Ovary (tissue), 9 donors: ENCODE results near the gene PRIMA1. TPM values are rescaled to one million over a fixed set of nuclear protein-coding genes. Genes with fewer than 3 reads are reported as not detected.

ENCODE experiments used
- DNase-seq, 5 donors: peaks; one replicate each; pipeline ENCODE4 v3.0.0-alpha.2; 2019 to 2020
- H3K27ac ChIP-seq, 2 donors: fragments of 200-600 bp; one replicate each; pipeline versions ENCODE4 v1.5.1 to v1.8.0; 2019 to 2022
- H3K27me3 ChIP-seq: fragments of 200-600 bp; one replicate; pipeline ENCODE4 v1.8.0; 2022
- H3K36me3 ChIP-seq: fragments of 200-600 bp; sonication (generic); one replicate; pipeline ENCODE4 v1.5.1; 2019
- H3K4me1 ChIP-seq: one replicate; pipeline ENCODE4 v1.8.1; 2013; ENCODE audit warnings: mild to moderate bottlenecking, moderate library complexity; ENCODE audit not compliant: insufficient read depth
- H3K4me3 ChIP-seq: fragments of 200-600 bp; sonication (generic); one replicate; pipeline ENCODE4 v1.5.1; 2017
- H3K9me3 ChIP-seq, 2 donors: fragments of 200-600 bp in 1 of 2; sonication (generic) in 1 of 2; one replicate each; pipeline versions ENCODE4 v1.5.1 to v1.8.1; 2013 to 2019; ENCODE audit warnings: mild to moderate bottlenecking in 1 of 2, moderate library complexity in 1 of 2
- EP300 ChIP-seq: sonication (generic); formaldehyde crosslinking; IDR thresholded peaks from one replicate; pipeline ENCODE4 v1.6.1; 2017; ENCODE audit warnings: antibody characterized with exemption
- POLR2A ChIP-seq: fragments of 450-650 bp; IDR thresholded peaks from one replicate; pipeline ENCODE4 v1.6.1; 2017; ENCODE audit warnings: antibody characterized with exemption, mild to moderate bottlenecking, moderate library complexity
- WGBS, 3 donors: extraction: QIAGEN DNeasy Blood & Tissue Kit in 1 of 3; methylation state at CpG; one replicate each; pipeline versions ENCODE4 v1.1.5 to v1.1.7; 2013 to 2017; 5-methylcytosine and 5-hydroxymethylcytosine counted together
- intact Hi-C, 4 donors: fragments of 100-400 bp; cut with DNase I; formaldehyde crosslinking; loops; one replicate each; pipeline versions ENCODE4 v1.11.0 to v1.15.1; 2022 to 2023
- polyA plus RNA-seq, 2 donors: library from polyadenylated mRNA; stranded (reverse); fragments of 200-250 nt in 1 of 2; fragments of 350-450 nt in 1 of 2; fragmentation: Illumina TruSeq in 1 of 2; extraction: RNeasy Lipid Tissue Mini Kit (QIAGEN cat#74804) in 1 of 2; gene quantifications; one replicate each; pipeline ENCODE4 v1.2.3, GENCODE V29; 2013 to 2014
- total RNA-seq, 7 donors: library from RNA; depleted of rRNA in 2 of 7; stranded (reverse); fragments of >200 nt in 2 of 7; fragmentation: NEBNext Ultra II Directional in 3 of 7; extraction: Animal tissue kit (Norgen Biotek cat#: 25700) in 3 of 7; gene quantifications; one replicate each; pipeline versions ENCODE4 v1.1.0 to v1.2.4, GENCODE V29; 2016 to 2023
- TF ChIP-seq, protein P1 (sequence below), 3 donors: fragments of 450-650 bp in 2 of 3; fragments of 200-600 bp in 1 of 3; IDR thresholded peaks; one replicate each; pipeline versions ENCODE4 v1.5.1 to v1.8.0; 2016 to 2022; ENCODE audit warnings: antibody characterized with exemption in 3 of 3, mild to moderate bottlenecking in 1 of 3
- donor health status: DM: no; HTN: no; CAD: no; lungs with moderate emphysema.
- donor health status: DM: no; HTN: no; CAD: no.
- donor health status: Bipolar disorder and iron deficiency.
- donor health status: DM: yes; HTN: yes; CAD: no.
- donor health status: DM: no; HTN: no; CAD: no.
- donor health status: DM: yes; HTN: yes; CAD: no.

Gene PRIMA1
- total and polyA plus RNA-seq, 9 donors: 2.3 to 11.5 (median 4.2) TPM

DNA sequence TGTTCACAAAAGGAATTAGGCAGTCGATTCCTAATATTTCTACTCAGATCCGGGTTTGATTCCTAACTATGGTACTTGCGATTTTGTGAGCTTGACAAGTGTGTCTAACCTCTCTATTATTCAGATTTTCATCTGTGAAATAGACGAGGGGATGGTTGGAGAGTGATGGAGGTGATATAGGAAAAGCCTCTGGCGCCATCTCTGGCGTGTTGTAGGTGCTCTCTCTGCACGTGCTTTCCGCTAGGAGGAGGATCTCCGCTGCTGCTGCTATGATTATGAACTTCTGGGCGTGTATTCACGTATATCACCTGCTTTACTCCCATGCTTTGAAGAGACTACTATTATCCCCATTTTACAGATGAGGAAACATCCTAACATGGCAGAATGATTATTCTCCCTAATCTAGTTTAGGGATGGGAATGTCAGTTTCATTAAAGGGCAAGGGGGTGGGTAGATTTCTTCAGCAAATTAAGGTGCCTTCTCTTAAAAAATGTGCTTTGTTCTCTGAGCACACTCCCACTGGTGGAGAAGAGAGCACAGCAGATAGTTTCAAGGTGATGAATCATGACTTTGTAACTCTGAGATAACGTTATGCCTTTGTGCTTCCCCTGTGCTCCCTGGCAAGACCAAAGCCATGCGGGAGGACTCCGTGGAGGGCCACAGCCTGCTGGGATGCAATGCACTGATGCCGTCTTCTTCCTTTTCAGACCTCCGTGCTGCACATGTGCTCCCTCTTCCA, 97.1 kb downstream of the PRIMA1 start:
- Histone ChIP-seq H3K36me3 (no peaks in the 10 kb centered on the region), H3K27ac (no peak overlapping the region), H3K9me3 (no peaks in the 10 kb centered on the region), H3K27me3 (no peaks in the 10 kb centered on the region), H3K4me3 (no peak overlapping the region), H3K4me1 (no peaks in the 10 kb centered on the region)
- TF ChIP-seq POLR2A (no peak), EP300 (no peak)
- DNase-seq: no peak
- intact Hi-C loops: no loop called here
- WGBS, 3 donors: 74 to 80% (median 76%) methylated on average over 16 of the region's 16 CpGs

DNA sequence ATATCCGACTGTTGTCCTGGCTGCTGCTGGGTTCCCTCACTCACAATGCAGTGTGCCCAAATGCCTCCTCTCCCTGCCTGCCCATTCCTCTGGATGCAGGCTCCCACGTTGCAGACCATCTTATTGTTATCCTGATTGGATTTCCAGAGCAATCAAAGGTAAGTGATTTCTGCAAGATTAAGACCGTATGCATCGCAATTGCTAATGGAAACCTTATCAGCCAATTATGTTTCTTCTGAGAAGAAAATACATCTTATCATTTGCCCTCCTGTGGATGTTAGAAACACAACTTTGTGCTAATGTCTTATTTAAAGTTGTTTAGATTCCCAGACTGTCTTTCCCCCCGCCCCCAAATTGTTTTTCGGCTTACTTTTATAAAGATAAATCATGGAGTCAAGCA, 98.1 kb downstream of the PRIMA1 start:
- intact Hi-C loops: no loop called here
- H3K36me3 ChIP-seq: no peaks in the 10 kb centered on the region
- no peaks in the 10 kb centered on the region for H3K27me3 ChIP-seq
- no peaks in the 10 kb centered on the region for H3K9me3 ChIP-seq
- H3K27ac ChIP-seq: no peak overlapping the region
- 48 to 59% (median 57%) methylated on average over 6 of the region's 6 CpGs for WGBS, 3 donors
- H3K4me3 ChIP-seq: no peak overlapping the region
- H3K4me1 ChIP-seq: no peaks in the 10 kb centered on the region
- no peak for TF ChIP-seq POLR2A
- TF ChIP-seq, protein P1, sequence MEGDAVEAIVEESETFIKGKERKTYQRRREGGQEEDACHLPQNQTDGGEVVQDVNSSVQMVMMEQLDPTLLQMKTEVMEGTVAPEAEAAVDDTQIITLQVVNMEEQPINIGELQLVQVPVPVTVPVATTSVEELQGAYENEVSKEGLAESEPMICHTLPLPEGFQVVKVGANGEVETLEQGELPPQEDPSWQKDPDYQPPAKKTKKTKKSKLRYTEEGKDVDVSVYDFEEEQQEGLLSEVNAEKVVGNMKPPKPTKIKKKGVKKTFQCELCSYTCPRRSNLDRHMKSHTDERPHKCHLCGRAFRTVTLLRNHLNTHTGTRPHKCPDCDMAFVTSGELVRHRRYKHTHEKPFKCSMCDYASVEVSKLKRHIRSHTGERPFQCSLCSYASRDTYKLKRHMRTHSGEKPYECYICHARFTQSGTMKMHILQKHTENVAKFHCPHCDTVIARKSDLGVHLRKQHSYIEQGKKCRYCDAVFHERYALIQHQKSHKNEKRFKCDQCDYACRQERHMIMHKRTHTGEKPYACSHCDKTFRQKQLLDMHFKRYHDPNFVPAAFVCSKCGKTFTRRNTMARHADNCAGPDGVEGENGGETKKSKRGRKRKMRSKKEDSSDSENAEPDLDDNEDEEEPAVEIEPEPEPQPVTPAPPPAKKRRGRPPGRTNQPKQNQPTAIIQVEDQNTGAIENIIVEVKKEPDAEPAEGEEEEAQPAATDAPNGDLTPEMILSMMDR (IDR thresholded peaks at IDR 0.05): no peak
- TF ChIP-seq EP300: no peak
- DNase-seq: no peak

DNA sequence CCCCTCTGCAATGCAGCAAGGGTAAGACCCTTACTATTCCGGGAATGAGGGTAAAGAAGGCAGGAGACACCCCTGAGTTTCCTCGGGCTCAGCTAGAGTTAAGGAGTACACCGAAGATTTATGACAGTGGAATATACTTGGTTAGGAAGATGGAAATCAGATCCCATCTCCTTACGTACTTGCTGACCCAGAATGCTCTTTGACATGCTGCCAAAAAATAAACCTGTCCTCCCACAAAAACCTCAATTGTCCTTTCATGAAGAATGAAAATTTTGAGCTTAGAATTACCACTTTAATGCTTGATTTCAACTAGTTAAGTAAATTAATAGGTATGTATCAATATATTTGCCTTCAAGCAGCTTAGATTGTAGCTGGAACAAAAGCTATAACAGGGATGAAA, 99.5 kb downstream of the PRIMA1 start:
- Histone ChIP-seq H3K9me3 (no peaks in the 10 kb centered on the region), H3K4me3 (no peak overlapping the region), H3K4me1 (no peaks in the 10 kb centered on the region), H3K27me3 (no peaks in the 10 kb centered on the region), H3K27ac (no peak overlapping the region), H3K36me3 (no peaks in the 10 kb centered on the region)
- 25 to 31% (median 30%) methylated on average over 4 of the region's 4 CpGs for WGBS, 3 donors
- no peak for DNase-seq
- TF ChIP-seq EP300 (no peak), POLR2A (no peak)
- TF ChIP-seq, protein P1 (IDR thresholded peaks at IDR 0.05): no peak
- intact Hi-C loops: no loop called here

DNA sequence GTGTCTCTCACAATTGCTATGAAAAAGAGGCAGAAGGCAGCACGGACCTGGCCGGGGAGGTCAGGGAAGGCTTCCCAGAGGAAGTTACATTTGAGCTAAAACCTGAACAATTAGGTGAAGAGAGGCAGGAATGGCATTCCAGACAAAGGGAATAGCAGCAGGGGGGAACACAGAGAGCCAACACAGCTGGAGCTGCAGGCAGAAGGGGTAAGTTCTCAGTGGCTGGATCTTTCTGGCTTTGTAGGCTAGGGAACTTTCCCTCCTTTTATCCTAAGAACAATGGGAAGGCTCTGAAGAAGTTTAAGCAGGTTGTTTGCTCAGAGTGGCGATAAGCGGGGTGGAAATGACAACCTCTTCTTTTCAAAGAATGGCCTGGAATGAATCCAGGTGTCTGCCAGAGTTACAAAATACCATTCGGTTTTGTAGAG, 100.0 kb downstream of the PRIMA1 start:
- DNase-seq: no peak
- no peaks in the 10 kb centered on the region for H3K36me3 ChIP-seq
- no peak overlapping the region for H3K4me3 ChIP-seq
- no peak for TF ChIP-seq POLR2A
- TF ChIP-seq, protein P1 (IDR thresholded peaks at IDR 0.05): no peak
- TF ChIP-seq EP300: no peak
- no peak overlapping the region for H3K27ac ChIP-seq
- H3K4me1 ChIP-seq: no peaks in the 10 kb centered on the region
- intact Hi-C loops: no loop called here
- H3K27me3 ChIP-seq: no peaks in the 10 kb centered on the region
- H3K9me3 ChIP-seq: no peaks in the 10 kb centered on the region
- WGBS, 3 donors: 38 to 42% (median 41%) methylated on average over 5 of the region's 5 CpGs

DNA sequence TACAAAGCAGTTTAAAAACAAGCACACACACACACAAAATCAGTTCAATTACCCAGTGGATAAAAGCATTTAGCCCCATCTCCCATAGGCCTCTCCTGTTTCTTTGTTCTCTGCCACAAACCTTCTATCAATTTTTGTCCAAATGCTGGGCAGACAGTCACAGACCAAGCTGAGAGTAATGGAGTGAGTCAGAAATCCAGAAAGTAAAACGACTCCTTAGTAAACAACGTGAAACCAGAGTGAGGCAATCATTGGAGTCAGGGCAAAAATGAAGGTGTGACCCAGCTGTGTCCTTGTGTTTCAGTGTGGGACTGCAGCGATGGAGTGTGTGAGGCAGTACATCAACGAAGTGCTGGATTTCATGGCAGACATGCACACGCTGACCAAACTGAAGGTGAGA, 102.0 kb downstream of the PRIMA1 start:
- 54 to 66% (median 61%) methylated on average over 5 of the region's 5 CpGs for WGBS, 3 donors
- Histone ChIP-seq H3K27ac (no peak overlapping the region), H3K27me3 (no peaks in the 10 kb centered on the region), H3K9me3 (no peaks in the 10 kb centered on the region), H3K4me1 (no peaks in the 10 kb centered on the region), H3K36me3 (no peaks in the 10 kb centered on the region), H3K4me3 (no peak overlapping the region)
- TF ChIP-seq, protein P1 (IDR thresholded peaks at IDR 0.05): no peak
- TF ChIP-seq POLR2A: no peak
- DNase-seq: no peak
- intact Hi-C loops: no loop called here
